PFSK-1 (cell line): ENCODE results near the gene GNAO1.

Source experiments
- FOXP2 ChIP-seq: optimal IDR thresholded peaks from 2 replicates; pipeline ENCODE3; 2011; ENCODE audit warnings: borderline replicate concordance, control low read depth, inconsistent platforms; ENCODE audit not compliant: insufficient read depth; ENCODE audit errors: extremely low read length, extremely low read depth
- POLR2AphosphoS5 ChIP-seq: IDR thresholded peaks from 2 replicates; pipeline ENCODE4 v1.6.1; 2012; ENCODE audit warnings: low read depth, mild to moderate bottlenecking, control low read depth, low read length, moderate library complexity
- SIN3A ChIP-seq: IDR thresholded peaks from 2 replicates; pipeline ENCODE4 v1.6.1; 2012; ENCODE audit warnings: mild to moderate bottlenecking, low read length, moderate library complexity, borderline replicate concordance; ENCODE audit not compliant: insufficient read depth
- TAF1 ChIP-seq: IDR thresholded peaks from 2 replicates; pipeline ENCODE4 v1.6.1; 2012; ENCODE audit warnings: low read length, control low read depth, borderline replicate concordance; ENCODE audit not compliant: insufficient read depth
- TF ChIP-seq, protein P1 (sequence below), 2 experiments: IDR thresholded peaks; 2 replicates each; pipeline versions ENCODE4 v1.6.1 to v1.8.0; 2011 to 2012; ENCODE audit warnings: low read depth in 2 of 2, low read length in 2 of 2, control low read depth in 1 of 2, inconsistent platforms in 1 of 2, mild to moderate bottlenecking in 1 of 2, moderate library complexity in 1 of 2; ENCODE audit not compliant: insufficient read depth in 1 of 2

The GNAO1 gene

DNA sequence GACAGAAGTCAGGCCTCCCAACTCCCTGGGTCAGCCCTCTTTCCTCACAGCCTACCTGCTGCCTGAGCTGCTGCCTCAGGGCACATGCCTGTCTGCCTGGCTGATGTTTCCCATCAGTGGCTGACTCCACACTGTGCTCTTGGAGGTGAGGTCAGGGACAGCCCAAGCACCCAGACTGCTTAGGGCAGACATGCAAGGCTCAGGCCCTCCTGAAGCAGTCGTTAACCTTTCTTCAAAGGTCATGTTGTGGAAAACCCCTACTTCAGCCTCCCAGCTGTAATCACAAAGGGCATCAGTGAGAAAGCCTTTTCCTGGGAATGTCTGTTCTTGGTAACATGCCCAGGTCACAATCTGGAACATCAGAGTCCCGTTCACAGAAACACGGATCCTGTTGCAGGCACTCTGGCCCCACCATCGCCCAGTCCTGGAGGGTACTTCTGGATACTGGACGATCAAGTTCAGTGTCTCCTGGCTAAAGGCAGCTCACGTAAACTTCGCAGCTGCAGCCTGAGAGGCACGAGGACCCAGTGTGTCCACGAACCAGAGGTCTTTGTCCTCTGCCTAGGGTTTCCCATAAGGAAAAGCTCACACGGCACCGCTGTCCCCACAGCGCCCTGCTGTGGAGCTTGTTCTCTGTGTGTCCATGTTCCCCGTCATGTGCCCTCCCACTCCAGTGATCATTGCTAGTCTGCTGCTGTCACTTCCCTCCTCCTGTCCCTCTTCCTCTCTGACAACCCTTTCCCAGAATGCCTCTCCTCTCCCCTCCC is 54.9 kb downstream of the GNAO1 start:
- no peak for TF ChIP-seq TAF1
- no peak for TF ChIP-seq SIN3A
- TF ChIP-seq FOXP2, result no peak
- TF ChIP-seq, protein P1, sequence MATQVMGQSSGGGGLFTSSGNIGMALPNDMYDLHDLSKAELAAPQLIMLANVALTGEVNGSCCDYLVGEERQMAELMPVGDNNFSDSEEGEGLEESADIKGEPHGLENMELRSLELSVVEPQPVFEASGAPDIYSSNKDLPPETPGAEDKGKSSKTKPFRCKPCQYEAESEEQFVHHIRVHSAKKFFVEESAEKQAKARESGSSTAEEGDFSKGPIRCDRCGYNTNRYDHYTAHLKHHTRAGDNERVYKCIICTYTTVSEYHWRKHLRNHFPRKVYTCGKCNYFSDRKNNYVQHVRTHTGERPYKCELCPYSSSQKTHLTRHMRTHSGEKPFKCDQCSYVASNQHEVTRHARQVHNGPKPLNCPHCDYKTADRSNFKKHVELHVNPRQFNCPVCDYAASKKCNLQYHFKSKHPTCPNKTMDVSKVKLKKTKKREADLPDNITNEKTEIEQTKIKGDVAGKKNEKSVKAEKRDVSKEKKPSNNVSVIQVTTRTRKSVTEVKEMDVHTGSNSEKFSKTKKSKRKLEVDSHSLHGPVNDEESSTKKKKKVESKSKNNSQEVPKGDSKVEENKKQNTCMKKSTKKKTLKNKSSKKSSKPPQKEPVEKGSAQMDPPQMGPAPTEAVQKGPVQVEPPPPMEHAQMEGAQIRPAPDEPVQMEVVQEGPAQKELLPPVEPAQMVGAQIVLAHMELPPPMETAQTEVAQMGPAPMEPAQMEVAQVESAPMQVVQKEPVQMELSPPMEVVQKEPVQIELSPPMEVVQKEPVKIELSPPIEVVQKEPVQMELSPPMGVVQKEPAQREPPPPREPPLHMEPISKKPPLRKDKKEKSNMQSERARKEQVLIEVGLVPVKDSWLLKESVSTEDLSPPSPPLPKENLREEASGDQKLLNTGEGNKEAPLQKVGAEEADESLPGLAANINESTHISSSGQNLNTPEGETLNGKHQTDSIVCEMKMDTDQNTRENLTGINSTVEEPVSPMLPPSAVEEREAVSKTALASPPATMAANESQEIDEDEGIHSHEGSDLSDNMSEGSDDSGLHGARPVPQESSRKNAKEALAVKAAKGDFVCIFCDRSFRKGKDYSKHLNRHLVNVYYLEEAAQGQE (IDR thresholded peaks at IDR 0.05; ENCODE audit: insufficient read depth in 1 of 2, low read depth in 2 of 2, low read length in 2 of 2), result no peak
- TF ChIP-seq POLR2AphosphoS5, result no peak

DNA sequence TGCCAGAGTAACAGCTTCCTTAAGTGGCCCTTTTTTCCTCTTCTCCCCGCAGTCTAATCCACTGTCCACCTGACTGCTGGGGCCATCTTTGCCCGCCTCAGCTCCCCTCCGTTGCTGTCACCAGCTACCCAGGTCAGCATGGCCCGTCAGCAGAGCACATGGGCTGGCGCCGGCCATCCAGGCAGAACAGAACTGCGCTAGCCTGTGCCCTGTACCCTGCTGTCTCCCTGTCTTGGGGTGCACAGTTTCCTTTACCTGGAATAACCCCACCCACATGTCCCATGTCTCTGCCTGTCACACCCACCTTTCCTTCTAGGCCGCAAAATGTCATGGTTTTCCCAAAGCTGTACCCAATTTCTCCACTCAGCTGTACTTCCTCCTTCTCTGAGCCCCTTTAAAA is 55.7 kb downstream of the GNAO1 start:
- TF ChIP-seq TAF1 (no peak), SIN3A (no peak), FOXP2 (no peak), POLR2AphosphoS5 (no peak)
- TF ChIP-seq, protein P1 (IDR thresholded peaks at IDR 0.05; ENCODE audit: insufficient read depth in 1 of 2, low read depth in 2 of 2, low read length in 2 of 2), result no peak

DNA sequence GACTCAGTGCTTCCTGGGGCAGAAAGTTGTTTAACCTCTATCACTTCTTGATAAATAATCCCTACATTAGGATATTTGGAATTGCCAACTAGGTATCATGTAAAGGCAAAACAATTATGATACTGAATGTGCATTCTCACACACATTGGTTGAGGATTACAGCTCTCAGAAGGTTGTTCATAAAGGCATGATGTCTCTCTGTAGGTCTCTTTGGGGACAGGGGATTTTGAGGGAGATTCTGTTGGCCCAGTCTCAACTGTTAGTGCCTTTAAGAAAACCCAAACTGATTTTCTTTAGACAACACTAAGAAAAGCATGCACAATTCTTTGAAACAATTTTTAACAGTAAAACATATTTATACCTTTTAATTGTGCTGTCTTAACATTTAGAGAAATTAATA is 56.5 kb downstream of the GNAO1 start:
- TF ChIP-seq POLR2AphosphoS5 (no peak), TAF1 (no peak), FOXP2 (no peak), SIN3A (no peak)
- TF ChIP-seq, protein P1 (IDR thresholded peaks at IDR 0.05; ENCODE audit: insufficient read depth in 1 of 2, low read depth in 2 of 2, low read length in 2 of 2), result no peak

DNA sequence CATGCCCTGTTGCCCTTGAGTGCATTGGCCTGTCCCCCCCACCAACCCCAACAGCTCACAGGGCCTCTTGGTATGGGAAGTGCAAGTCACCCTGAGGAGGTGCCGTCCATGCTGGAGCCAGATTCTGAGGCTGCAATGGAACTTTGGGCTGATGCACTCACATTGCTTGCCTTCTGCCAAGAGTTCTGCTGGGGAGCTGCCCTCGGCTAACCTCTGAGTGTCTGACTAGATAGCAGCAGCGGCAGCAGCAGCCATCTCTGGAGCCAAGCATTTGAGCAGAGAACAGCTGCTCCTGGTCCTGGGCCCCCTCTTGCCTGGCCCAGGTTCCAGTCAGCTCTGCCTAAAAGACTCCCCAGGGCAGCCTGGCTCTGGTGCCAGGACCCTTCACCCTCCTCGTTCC is 61.5 kb downstream of the GNAO1 start:
- TF ChIP-seq, protein P1 (IDR thresholded peaks at IDR 0.05; ENCODE audit: insufficient read depth in 1 of 2, low read depth in 2 of 2, low read length in 2 of 2), result no peak
- TF ChIP-seq SIN3A (no peak), TAF1 (no peak)

DNA sequence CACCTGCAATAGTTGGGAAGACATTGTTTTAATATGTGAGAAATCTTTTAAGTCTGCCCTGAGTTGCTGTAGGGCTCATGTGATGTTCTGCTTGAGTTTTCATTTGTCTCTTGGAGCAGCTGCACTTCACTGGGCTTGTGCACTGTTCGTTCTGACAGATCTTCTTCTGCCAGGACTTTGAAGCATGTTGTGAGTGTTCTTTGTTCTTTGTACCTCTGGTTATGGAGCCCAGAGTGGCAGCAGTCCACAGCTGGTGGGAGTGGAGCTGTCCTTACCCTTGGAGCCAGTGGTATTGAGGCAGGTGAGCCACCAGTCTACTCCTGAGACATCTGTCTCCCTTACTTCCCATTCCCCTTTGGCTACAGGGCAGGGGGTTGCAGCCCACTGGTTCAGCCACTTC is 64.6 kb downstream of the GNAO1 start:
- no peak for TF ChIP-seq SIN3A
- TF ChIP-seq, protein P1 (IDR thresholded peaks at IDR 0.05; ENCODE audit: insufficient read depth in 1 of 2, low read depth in 2 of 2, low read length in 2 of 2), result no peak
- TF ChIP-seq TAF1, result no peak
- TF ChIP-seq FOXP2, result no peak
- TF ChIP-seq POLR2AphosphoS5, result no peak
